ENCODE measurements around the gene TRAPPC6A. TPM values are rescaled to one million over a fixed set of nuclear protein-coding genes. Genes with fewer than 3 reads are reported as not detected.

Gene TRAPPC6A
- total RNA-seq, 1 experiment from 2014 or later: 26.9 TPM

DNA sequence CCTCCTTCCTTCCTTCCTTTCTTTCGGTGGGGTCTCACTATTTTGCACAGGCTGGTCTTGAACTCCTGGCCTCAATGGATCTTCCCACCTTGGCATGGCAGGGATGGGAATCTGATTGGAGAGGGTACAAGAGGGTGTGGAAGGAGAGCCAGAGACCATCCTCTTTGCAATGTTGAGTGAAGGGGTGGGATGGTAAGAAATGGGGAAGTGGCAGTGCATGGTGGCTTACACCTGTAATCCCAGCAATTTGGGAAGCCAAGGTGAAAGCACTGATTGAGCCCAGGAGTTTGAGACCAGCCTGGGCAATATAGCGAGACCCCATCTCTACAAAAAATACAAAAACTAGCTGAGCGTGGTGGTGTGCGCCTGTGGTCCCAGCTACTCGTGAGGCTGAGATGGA is 6.1 kb upstream of the TRAPPC6A start:
- no peaks in the 10 kb centered on the region for H3K9me2 ChIP-seq (ENCODE audit: insufficient read depth)
- H3K4me1 ChIP-seq (ENCODE audit: control insufficient read depth in 1 of 2, insufficient read depth in 2 of 2, low read length in 2 of 2): peaks cover 14 to 19% of the 10 kb centered on the region in 2 experiments; a peak in 3 of 4 replicates
- no peak overlapping the region for H3K27ac ChIP-seq (ENCODE audit: low read depth, low read length)
- no peak for TF ChIP-seq FOSL1 (IDR thresholded peaks at IDR 0.05; ENCODE audit: low read depth)
- TF ChIP-seq JUND (IDR thresholded peaks at IDR 0.05): no peak
- TF ChIP-seq TCF7L2 (IDR thresholded peaks at IDR 0.05; ENCODE audit: borderline replicate concordance, extremely low read depth, insufficient read depth, insufficient read length): no peak
- TF ChIP-seq CBX3 (IDR thresholded peaks at IDR 0.05; ENCODE audit: low read depth): no peak
- TF ChIP-seq RAD21 (IDR thresholded peaks at IDR 0.05; ENCODE audit: low read depth): no peak
- TF ChIP-seq, protein P1, sequence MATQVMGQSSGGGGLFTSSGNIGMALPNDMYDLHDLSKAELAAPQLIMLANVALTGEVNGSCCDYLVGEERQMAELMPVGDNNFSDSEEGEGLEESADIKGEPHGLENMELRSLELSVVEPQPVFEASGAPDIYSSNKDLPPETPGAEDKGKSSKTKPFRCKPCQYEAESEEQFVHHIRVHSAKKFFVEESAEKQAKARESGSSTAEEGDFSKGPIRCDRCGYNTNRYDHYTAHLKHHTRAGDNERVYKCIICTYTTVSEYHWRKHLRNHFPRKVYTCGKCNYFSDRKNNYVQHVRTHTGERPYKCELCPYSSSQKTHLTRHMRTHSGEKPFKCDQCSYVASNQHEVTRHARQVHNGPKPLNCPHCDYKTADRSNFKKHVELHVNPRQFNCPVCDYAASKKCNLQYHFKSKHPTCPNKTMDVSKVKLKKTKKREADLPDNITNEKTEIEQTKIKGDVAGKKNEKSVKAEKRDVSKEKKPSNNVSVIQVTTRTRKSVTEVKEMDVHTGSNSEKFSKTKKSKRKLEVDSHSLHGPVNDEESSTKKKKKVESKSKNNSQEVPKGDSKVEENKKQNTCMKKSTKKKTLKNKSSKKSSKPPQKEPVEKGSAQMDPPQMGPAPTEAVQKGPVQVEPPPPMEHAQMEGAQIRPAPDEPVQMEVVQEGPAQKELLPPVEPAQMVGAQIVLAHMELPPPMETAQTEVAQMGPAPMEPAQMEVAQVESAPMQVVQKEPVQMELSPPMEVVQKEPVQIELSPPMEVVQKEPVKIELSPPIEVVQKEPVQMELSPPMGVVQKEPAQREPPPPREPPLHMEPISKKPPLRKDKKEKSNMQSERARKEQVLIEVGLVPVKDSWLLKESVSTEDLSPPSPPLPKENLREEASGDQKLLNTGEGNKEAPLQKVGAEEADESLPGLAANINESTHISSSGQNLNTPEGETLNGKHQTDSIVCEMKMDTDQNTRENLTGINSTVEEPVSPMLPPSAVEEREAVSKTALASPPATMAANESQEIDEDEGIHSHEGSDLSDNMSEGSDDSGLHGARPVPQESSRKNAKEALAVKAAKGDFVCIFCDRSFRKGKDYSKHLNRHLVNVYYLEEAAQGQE (IDR thresholded peaks at IDR 0.05; ENCODE audit: low read depth): no peak
- TF ChIP-seq EZH2phosphoT487 (IDR thresholded peaks at IDR 0.05; ENCODE audit: borderline replicate concordance): no peak
- TF ChIP-seq EZH2 (IDR thresholded peaks at IDR 0.05): no peak
- TF ChIP-seq POLR2A (IDR thresholded peaks at IDR 0.05; ENCODE audit: borderline replicate concordance, extremely low read depth, insufficient read depth, insufficient read length): no peak
- no peak for TF ChIP-seq ZFX (IDR thresholded peaks at IDR 0.05)
- TF ChIP-seq, protein P2, sequence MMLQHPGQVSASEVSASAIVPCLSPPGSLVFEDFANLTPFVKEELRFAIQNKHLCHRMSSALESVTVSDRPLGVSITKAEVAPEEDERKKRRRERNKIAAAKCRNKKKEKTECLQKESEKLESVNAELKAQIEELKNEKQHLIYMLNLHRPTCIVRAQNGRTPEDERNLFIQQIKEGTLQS (IDR thresholded peaks at IDR 0.05): no peak
- TF ChIP-seq YY1 (IDR thresholded peaks at IDR 0.05; ENCODE audit: extremely low read depth, insufficient replicate concordance, low read depth, low read length): no peak
- TF ChIP-seq ELF1 (IDR thresholded peaks at IDR 0.05; ENCODE audit: borderline replicate concordance, low read depth): no peak
- no peaks in the 10 kb centered on the region for H3K9me3 ChIP-seq (ENCODE audit: control insufficient read depth in 1 of 2, insufficient read depth in 1 of 2, low read depth in 1 of 2, low read length in 2 of 2)
- ATAC-seq (no peak), DNase-seq (ENCODE audit: low read depth, low spot score) (no peak)
- H2AFZ ChIP-seq (ENCODE audit: low read depth, low read length, poor library complexity, severe bottlenecking): no peak overlapping the region
- no peak overlapping the region for H3K9ac ChIP-seq (ENCODE audit: low read length)
- no TSS peak for BruUV-seq (replicated peaks)
- no peaks in the 10 kb centered on the region for H3K36me3 ChIP-seq (ENCODE audit: control insufficient read depth in 1 of 2, insufficient read depth in 2 of 2, low read length in 2 of 2)
- ChIA-PET CTCF (no interaction called here), POLR2A (no interaction called here), RAD21 (ENCODE audit: low non-redundant PET in 1 of 2, low total read pairs in 2 of 2, uncharacterized antibody in 2 of 2, unreplicated experiment in 2 of 2) (no interaction called here)
- H3K4me3 ChIP-seq (replicated peaks in 1 of 2; ENCODE audit: low read depth in 1 of 2, low read length in 2 of 2): no peak overlapping the region
- no peak overlapping the region for H3K4me2 ChIP-seq (ENCODE audit: low read length)
- no peaks in the 10 kb centered on the region for H4K20me1 ChIP-seq (ENCODE audit: insufficient read depth)
- no peaks in the 10 kb centered on the region for H3K27me3 ChIP-seq (ENCODE audit: insufficient read depth, low read length)
- intact Hi-C loops (cut with micrococcal nuclease): loop anchor here (10.0 kb wide), 1 partner anchor 61 kb away; the partner anchor contains the start of gene EXOC3L2
- H3K79me2 ChIP-seq (ENCODE audit: insufficient read depth, low read length): peaks cover 10% of the 10 kb centered on the region
